HFFc6 (cell line): ENCODE data around the gene TMSB4X. TPM values are rescaled to one million over a fixed set of nuclear protein-coding genes. Genes with fewer than 3 reads are reported as not detected.
"Not testable (repeated sequence)": the region's sequence is repeated elsewhere in the genome, so short reads cannot be mapped to it uniquely, and the experiment has no call there.

Experiments
- DNase-seq: peaks from one replicate; pipeline ENCODE4 v3.0.0-alpha.2; 2018
- H3K27ac Mint-ChIP-seq: 2 replicates; pipeline ENCODE4 v1.8.0; 2020; ENCODE audit warnings: mild to moderate bottlenecking, mixed read lengths
- H3K27me3 Mint-ChIP-seq: 2 replicates; pipeline ENCODE4 v1.8.0; 2021; ENCODE audit warnings: mild to moderate bottlenecking, moderate library complexity, mixed read lengths; ENCODE audit not compliant: insufficient read depth
- H3K36me3 Mint-ChIP-seq: 2 replicates; pipeline ENCODE4 v1.8.0; 2021; ENCODE audit warnings: low read depth, mixed read lengths
- H3K4me1 Mint-ChIP-seq: 2 replicates; pipeline ENCODE4 v1.8.0; 2020; ENCODE audit warnings: low read depth, mixed read lengths
- H3K4me3 Mint-ChIP-seq: 2 replicates; pipeline ENCODE4 v1.8.0; 2020; ENCODE audit warnings: mild to moderate bottlenecking, moderate library complexity, mixed read lengths
- H3K9me3 Mint-ChIP-seq: 2 replicates; pipeline ENCODE4 v1.8.0; 2020; ENCODE audit warnings: mild to moderate bottlenecking, mixed read lengths
- total RNA-seq, 6 experiments: library from RNA; stranded (reverse); fragmentation: NEBNext Ultra II Directional; extraction: Animal tissue kit (Norgen Biotek cat#: 25700); gene quantifications; 2 replicates in 1 of 6; 3 replicates in 5 of 6; pipeline ENCODE4 v1.2.3, GENCODE V29; 2021
- TF ChIP-seq, protein P1 (sequence below): fragments of 200-600 bp; sonication (generic); IDR thresholded peaks from 2 replicates; pipeline ENCODE4 v1.5.0; 2021; ENCODE audit warnings: antibody characterized with exemption, mild to moderate bottlenecking

TMSB4X gene
- total RNA-seq, 6 experiments from 2014 or later: 2,364 to 3,067 (median 2,845) TPM

- no peak overlapping the region; the same call in 1 of the 2 replicates for H3K27ac Mint-ChIP-seq
- TF ChIP-seq, protein P1, sequence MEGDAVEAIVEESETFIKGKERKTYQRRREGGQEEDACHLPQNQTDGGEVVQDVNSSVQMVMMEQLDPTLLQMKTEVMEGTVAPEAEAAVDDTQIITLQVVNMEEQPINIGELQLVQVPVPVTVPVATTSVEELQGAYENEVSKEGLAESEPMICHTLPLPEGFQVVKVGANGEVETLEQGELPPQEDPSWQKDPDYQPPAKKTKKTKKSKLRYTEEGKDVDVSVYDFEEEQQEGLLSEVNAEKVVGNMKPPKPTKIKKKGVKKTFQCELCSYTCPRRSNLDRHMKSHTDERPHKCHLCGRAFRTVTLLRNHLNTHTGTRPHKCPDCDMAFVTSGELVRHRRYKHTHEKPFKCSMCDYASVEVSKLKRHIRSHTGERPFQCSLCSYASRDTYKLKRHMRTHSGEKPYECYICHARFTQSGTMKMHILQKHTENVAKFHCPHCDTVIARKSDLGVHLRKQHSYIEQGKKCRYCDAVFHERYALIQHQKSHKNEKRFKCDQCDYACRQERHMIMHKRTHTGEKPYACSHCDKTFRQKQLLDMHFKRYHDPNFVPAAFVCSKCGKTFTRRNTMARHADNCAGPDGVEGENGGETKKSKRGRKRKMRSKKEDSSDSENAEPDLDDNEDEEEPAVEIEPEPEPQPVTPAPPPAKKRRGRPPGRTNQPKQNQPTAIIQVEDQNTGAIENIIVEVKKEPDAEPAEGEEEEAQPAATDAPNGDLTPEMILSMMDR: no peak
- no peaks in the 10 kb centered on the region for H3K9me3 Mint-ChIP-seq
- no peaks in the 10 kb centered on the region for H3K27me3 Mint-ChIP-seq
- no peak overlapping the region for H3K4me3 Mint-ChIP-seq
- H3K4me1 Mint-ChIP-seq: peaks cover 29% of the 10 kb centered on the region
- no peaks in the 10 kb centered on the region for H3K36me3 Mint-ChIP-seq
- no peak for DNase-seq
Observed at GRCh38 chrX:12962041-12962504, 12.8 kb upstream of the TMSB4X start.

DNA sequence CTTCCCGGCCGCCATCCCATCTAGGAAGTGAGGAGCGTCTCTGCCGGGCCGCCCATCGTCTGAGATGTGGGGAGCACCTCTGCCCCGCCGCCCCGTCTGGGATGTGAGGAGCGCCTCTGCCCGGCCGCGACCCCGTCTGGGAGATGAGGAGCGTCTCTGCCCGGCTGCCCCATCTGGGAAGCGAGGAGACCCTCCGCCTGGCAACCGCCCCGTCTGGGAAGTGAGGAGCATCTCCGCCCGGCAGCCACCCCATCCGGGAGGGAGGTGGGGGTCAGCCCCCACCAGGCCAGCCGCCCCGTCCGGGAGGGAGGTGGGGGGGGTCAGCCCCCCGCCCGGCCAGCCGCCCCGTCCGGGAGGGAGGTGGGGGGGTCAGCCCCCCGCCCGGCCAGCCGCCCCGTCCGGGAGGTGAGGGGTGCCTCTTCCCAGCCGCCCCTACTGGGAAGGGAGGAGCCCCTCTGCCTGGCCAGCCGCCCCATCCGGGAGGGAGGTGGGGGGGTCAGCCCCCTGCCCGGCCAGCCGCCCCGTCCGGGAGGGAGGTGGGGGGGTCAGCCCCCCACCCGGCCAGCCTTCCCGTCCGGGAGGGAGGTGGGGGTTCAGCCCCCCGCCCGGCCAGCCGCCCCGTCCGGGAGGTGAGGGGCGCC is 11.6 kb upstream of the TMSB4X start:
- H3K27ac Mint-ChIP-seq, H3K9me3 Mint-ChIP-seq, H3K4me3 Mint-ChIP-seq, H3K36me3 Mint-ChIP-seq, DNase-seq, H3K27me3 Mint-ChIP-seq: not testable (repeated sequence)
- H3K4me1 Mint-ChIP-seq: peaks cover 22% of the 10 kb centered on the region

DNA sequence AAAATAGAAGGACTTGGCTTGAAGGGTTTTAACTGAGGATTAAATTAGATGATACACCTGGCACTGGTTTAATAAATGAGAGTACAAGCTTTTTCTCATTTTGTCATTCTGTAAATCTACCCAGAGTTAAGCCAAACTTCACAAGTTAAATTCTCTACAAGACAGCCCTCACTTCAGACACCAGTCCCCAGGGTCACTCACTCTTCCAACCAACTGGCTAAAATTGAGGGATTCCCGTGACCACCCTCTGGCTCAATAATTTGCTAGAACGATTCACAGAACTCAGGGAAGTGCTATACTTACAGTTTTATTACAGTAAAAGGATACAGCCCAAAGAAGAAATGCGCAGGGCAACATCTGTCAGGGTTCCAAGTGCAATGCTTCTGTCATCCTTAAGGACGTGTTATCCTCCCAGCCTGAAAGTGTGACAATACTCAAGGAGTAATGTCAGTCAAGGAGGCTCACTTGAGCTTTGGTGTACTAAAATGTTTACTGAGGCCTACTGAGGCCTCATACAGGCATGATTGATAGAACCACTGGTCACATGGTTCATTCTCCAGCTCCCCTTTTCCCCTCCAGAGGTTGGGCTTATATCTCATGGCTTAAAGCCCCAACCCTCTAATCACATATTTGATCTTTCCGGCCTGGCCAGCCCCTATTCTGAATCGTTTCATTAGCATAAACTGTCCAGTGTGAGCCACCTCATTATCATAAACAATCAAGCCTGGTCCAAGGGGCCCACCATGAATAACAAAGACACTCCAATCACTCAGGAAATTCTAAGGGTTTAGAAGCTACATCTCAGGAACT is 9.6 kb upstream of the TMSB4X start:
- no peak overlapping the region for H3K27ac Mint-ChIP-seq
- DNase-seq: no peak
- H3K36me3 Mint-ChIP-seq: no peaks in the 10 kb centered on the region
- TF ChIP-seq, protein P1: no peak
- H3K4me1 Mint-ChIP-seq: peaks cover 22% of the 10 kb centered on the region
- H3K4me3 Mint-ChIP-seq: no peak overlapping the region
- H3K27me3 Mint-ChIP-seq: no peaks in the 10 kb centered on the region
- no peaks in the 10 kb centered on the region for H3K9me3 Mint-ChIP-seq

GRCh38 chrX:12966151-12966550 is 8.8 kb upstream of the TMSB4X start:
- Mint-ChIP-seq H3K9me3 (no peaks in the 10 kb centered on the region), H3K4me3 (no peak overlapping the region), H3K27ac (no peak overlapping the region), H3K27me3 (no peaks in the 10 kb centered on the region), H3K36me3 (no peaks in the 10 kb centered on the region), H3K4me1 (peaks cover 22% of the 10 kb centered on the region)
- TF ChIP-seq, protein P1: no peak
- no peak for DNase-seq

DNA sequence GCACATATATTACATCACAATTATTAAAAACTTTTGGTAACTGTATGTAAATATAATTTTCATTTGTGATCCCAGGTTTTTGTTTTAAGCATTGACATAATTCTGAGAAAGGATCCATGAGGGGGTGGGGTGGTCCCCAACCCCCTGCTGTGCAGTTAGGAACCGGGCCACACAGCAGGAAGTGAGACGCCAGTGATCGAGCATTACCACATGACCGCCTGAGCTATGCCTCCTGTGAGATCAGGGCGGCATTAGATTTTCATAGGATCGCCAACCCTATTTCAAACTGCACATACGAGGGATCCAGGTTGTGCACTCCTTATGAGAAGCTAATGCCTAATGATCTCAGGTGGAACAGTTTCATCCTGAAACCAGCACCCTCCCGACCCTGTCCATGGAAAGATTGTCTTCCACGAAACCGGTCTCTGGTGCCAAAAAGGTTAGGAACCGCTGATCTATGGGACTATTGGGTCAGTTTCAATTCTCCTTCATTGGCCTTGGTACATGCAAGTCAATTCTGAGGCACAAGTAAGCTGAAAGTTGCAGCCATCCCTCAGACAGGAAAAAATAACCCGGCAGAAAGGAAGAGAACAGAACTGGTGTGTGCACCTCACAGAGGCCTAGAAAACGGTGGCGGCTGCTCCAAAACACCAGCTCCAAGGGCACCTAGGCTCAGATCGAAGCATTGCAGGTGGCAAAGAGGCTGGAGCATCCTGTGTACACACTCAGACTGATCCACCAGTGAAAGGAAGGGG is 7.0 kb upstream of the TMSB4X start:
- Mint-ChIP-seq H3K27ac (no peak overlapping the region), H3K36me3 (no peaks in the 10 kb centered on the region), H3K9me3 (no peaks in the 10 kb centered on the region), H3K4me3 (no peak overlapping the region), H3K27me3 (no peaks in the 10 kb centered on the region), H3K4me1 (peaks cover 13% of the 10 kb centered on the region)
- DNase-seq: no peak
- TF ChIP-seq, protein P1: no peak
